GM19452 (cell line): Measurements from ENCODE around the gene SPACA4.
"Not testable (repeated sequence)": the region's sequence is repeated elsewhere in the genome, so short reads cannot be mapped to it uniquely, and the experiment has no call there.

Source experiments
- ATAC-seq: cut with Tn5 transposase; IDR thresholded peaks from one replicate; pipeline ENCODE4 v1.9.1; 2021; ENCODE audit not compliant: unreplicated experiment

The SPACA4 gene, protein sequence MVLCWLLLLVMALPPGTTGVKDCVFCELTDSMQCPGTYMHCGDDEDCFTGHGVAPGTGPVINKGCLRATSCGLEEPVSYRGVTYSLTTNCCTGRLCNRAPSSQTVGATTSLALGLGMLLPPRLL

DNA sequence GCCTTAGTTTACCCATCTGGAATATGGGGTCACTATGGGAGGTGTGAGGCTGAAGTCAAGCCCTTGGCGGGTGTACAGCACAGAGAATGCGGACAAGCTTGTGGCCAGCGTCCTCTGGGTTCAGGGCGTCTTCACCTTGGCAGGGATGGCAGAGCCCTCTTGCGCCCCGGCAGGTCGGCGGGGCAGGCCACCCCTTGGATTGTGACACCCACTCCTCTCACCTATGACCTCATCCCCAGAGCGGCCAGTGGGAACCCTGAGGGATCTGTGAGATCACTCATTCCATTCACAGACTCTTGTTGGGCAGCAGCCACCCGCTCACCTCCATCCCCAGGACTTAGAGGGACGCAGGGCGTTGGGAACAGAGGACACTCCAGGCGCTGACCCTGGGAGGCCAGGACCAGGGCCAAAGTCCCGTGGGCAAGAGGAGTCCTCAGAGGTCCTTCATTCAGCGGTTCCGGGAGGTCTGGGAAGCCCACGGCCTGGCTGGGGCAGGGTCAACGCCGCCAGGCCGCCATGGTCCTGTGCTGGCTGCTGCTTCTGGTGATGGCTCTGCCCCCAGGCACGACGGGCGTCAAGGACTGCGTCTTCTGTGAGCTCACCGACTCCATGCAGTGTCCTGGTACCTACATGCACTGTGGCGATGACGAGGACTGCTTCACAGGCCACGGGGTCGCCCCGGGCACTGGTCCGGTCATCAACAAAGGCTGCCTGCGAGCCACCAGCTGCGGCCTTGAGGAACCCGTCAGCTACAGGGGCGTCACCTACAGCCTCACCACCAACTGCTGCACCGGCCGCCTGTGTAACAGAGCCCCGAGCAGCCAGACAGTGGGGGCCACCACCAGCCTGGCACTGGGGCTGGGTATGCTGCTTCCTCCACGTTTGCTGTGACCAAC, at the start of gene SPACA4:
Gene SPACA4 (plus strand): TSS at position 280 of the 896 bp plus-strand sequence. CDS start 237 bp downstream, at position 517.
- no peak for ATAC-seq

DNA sequence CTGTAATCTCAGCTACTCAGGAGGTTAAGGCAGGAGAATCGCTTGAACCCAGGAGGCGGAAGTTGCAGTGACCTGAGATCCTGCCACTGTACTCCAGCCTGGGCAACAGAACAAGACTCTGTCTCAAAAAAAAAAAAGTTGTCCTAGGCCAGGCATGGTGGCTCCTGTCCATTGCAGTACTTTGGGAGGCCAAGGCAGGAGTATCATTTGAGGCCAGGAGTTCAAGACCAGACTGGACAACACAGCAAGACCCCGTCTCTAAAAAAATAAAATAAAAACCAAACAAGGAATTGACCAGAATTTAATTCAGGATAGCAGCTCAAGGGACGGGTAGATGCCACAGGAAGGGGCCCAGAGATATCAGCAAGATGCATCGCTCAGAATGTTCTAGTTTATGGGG, 49.7 kb upstream of the SPACA4 start:
- no peak for ATAC-seq

DNA sequence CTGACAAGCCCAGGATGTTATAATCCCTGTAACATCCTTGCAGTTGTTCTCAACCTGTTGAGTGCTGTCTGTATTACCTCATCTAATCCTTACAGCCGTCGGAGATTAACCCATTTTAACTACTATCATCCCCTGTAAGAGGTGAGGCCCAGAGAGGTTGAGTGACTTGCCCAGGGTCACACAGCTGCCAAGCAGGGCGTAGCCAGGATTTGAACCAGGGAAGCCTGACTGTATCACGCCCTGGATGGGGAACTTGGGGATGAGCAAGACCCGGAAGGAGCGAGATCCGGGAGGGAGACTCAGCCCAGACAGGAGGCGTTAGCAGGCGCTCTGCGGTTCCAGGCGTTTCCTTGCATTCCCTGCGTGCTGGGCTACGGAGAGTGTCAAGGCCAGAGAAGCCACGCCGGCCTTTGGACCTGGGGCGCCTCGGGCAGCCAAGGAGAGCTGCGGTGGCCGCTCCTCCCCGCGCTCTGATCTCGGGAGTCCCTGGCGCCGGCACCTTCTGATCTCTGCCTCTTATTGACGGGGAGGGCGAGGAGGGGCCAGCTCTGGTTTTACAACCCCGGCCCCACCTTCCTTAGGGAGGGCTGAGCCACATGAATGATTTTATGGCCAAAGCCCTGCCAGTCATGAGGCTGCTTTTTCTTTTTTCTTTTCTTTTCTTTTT, 48.4 kb upstream of the SPACA4 start:
- ATAC-seq, result no peak

DNA sequence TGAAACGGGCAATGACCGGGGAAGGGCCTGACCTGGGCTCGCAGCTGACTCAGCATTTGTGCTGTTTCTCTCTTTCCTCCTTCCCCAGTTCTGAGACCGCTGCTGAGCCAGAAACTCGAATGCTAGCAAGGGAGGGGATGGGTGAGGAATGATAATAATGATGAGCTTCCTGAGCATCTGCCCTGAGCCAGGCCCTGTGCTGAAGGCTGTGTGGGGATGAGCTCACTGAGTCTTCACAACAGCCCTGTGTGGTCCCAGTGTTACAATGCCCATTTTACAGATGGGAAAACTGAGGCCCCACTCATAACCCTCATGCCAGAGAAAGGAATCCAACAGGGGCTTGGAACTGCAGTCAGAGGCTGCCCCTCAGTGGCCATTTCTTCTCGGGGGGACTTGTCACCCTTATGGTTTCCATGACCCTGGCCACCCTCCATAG, 46.4 kb upstream of the SPACA4 start:
- no peak for ATAC-seq

DNA sequence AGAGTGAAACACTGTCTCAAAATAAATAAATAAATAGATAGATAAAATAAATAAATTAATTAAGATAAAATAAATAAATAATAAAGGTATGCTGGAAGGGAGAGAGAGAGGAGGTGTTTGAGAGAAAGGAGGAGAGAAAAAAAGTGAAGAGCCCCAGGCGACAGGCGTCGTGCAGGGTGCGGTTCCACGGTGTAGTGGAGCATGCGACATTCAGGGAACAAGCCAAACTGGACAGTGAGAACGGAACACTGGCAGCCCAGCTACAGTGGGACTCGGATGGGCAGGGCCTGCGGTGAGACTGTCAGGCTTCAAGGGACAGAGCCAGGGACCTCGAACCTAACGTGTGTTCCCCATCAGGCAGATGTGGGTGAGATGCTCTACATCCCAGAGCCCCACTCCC, 45.1 kb upstream of the SPACA4 start:
- ATAC-seq, result no peak

DNA sequence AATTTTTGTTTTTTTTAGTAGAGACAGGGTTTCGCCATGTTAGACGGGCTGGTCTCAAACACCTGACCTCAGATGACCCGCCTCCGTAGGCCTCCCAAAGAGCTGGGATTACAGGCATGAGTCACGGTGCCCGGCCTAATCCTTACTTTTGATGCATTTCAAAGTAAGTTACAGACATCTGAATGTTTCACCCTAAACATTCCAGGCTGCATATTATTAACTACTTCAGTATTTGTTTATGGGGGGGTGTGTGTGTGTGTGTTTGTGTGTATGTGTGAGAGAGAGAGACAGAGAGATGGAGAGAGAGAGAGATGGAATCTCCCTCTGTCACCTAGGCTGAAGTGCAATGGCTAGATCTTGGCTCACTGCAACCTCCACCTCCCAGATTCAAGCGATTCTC, 41.5 kb upstream of the SPACA4 start:
- no peak for ATAC-seq

DNA sequence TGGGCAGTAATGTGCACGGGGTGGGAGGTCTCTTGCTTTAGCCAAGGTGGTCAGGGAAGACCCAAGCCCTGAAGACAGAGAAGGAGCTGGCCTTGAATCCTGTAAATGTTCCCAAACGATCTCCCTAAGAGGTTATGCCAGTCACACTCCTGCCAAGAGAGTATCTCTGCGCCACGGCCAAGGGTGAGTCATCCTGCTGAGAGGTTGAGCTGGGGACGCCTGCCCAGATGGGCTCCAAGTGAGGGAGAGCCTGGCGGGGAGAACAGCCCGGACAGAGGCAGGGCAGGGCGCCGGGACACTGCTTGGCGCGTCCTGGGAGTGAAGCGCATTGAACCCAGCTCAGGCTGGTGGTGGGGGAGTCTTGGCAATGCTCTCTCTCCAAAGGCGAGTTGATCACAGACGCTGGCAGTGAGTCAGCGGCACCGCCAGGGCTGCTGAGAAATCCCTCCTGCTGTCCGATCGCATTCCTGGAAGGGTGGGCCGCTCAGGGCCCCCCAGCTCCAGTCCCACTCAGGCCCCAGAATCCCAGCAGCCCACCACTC, 38.1 kb upstream of the SPACA4 start:
- ATAC-seq, result no peak

DNA sequence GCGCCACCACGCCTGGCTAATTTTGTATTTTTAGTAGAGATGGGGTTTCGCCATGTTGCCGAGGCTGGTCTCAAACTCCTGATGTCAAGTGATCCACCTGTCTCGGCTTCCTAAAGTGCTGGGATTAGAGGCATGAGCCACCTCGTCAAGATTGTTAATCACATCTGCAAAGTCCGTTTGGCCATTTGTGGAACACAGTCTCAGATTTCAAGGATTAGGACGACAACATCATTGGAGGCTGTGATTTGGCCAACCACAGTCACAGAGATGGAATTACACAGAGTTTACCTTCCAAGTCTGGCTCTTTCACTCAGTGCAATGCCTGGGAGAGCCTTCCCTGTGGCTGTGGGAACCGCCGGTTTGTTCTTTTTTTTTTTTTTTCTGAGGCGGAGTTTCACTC, 36.7 kb upstream of the SPACA4 start:
- no peak for ATAC-seq

DNA sequence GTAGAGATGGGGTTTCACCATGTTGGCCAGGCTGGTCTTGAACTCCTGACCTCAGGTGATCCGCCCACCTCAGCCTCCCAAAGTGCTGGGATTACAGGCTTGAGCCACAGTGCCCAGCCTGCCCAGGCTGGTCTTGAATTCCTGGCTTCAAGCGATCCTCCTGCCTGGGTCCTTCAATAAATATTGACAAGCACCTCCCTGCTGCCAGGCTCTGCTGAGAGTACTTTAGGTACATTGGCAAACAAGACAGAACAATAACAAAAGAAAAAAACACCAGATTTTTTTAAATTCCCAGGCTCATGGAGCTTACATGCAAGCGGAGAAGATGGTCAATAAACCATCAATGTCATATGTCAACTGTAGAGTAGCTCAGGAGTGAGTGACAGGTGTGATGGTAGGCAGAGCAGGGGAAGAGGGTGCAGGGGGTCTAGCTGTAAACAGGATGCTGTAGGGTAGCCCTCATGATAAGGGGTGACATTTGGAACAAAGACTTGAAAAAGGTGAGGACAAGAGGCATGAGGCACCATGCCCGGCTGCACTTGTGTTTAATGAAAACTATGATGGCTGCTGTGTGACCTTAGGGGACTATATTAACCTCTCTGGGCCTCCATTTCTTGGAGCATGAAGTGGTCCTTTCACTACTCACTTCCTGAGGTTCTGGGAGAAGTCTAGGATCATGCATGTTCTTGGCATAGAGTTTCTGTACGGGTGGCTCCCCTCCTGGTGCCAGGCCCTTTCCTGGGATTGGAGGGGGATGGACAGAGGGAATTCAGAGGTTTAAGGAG, 35.0 kb upstream of the SPACA4 start:
- ATAC-seq, result no peak

DNA sequence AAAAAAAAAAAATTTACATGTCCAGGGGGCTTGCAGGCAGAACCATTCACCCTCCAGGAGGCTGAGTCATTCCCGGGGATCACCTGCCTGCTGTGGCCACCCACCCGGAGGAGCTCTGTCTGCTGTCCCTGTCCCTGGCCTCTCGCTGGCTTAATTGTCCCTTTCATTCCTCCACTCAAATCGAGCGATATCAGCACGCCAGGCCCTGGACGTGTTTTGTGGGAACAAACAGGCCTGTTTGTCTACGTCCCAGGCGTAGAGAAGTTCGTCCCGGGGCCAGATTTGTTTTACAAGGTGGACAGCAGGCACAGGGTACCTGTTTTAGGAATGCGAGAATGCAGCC, 33.4 kb upstream of the SPACA4 start:
- no peak for ATAC-seq

DNA sequence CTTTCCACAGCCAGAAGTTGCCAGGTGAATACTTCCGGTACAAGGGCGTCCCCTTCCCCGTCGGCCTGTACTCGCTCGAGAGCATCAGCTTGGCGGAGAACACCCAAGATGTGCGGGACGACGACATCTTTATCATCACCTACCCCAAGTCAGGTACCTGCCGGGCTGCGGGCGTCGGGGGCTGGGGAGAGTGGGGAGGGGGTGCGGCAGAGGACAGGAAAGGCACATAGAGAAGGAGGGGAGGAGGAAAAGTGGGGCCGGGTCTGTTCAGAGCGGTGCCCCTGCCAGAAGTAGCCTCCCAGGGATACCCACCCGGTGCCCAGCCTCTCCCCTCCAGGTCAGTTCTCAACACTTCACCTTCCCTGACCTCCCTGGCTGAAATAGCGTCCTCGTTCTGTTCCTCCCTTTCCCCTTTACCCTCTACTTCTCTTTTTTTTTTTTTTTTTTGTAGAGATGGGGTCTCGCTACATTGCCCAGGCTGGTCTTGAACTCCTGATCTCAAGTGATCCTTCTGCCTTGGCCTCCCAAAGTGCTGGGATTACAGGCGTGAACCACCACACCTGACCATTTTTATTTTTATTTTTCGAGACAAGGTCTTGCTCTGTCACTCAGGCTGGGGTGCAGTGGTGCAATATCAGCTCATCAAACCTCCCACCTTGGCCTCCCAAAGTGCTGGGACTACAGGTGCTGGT, 30.5 kb upstream of the SPACA4 start:
- no peak for ATAC-seq

DNA sequence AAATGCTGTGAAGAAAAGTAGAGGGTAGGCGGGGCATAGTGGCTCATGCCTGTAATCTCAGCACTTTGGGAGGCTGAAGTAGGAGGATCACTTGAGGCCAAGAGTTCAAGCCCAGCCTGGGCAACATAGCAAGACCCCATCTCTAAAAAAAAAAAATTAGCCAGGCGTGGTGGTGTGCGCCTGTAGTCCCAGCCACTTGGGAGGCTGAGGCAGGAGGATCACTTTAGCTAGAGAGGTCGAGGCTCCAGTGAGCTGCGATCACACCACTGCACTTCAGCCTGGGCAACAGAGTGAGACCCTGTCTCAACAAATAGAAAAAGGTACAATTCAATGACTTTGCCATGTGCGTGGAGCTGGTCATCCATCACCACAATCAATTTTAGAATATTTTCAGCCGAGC, 28.6 kb upstream of the SPACA4 start:
- not testable (repeated sequence) for ATAC-seq

DNA sequence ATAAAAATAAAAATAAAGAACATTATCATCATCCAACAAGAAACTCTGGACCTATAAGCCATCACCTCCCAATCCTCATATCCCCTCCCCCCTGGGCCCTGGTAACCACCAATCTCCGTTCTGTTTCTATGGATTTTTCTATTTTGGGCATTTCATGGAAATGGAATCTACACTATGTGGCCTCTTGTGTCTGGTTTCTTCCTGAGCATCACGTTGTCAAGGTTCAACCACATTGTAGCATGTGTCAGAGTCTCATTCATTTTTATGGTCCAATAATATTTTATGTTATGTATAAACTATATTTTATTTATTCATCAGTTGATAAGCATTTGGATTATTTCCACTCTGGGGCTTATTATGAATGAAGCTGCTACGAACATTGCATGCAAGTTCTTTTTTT, 27.7 kb upstream of the SPACA4 start:
- no peak for ATAC-seq

DNA sequence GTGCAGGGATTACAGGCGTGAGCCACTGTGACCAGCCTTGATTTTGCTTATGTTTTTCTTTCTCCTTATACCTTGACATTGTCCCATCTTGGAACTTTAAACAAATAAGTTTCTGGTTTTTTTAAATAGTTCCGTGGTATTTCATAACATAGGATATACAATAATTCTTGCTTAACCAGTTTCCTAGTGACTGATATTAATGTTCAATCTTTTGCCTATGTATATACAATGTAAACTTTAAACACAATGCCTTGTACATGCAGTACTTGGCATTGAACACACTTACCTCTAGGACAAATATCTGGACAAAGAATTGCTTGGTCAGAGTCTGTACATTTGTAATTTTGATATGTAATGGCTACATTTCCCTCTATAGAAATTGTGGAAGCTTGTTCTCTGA, 24.4 kb upstream of the SPACA4 start:
- no peak for ATAC-seq

DNA sequence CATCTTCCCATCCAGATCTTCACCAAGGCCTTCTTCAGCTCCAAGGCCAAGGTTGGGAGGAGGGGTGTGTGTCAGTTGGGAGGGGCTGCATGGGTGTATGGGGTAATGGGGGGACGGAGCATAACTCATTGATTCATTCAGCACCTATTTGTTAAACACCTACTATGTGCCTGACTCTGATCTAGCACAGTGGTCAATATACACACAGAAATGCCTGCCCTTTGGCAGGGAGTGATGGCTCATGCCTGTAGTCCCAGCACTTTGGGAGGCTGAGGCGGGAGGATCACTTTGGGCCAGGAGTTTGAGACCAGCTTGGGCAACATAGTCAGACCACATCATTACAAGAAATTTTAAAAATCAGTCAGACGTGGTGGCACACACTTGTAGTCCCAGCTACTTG, 19.2 kb upstream of the SPACA4 start:
- ATAC-seq, result no peak

DNA sequence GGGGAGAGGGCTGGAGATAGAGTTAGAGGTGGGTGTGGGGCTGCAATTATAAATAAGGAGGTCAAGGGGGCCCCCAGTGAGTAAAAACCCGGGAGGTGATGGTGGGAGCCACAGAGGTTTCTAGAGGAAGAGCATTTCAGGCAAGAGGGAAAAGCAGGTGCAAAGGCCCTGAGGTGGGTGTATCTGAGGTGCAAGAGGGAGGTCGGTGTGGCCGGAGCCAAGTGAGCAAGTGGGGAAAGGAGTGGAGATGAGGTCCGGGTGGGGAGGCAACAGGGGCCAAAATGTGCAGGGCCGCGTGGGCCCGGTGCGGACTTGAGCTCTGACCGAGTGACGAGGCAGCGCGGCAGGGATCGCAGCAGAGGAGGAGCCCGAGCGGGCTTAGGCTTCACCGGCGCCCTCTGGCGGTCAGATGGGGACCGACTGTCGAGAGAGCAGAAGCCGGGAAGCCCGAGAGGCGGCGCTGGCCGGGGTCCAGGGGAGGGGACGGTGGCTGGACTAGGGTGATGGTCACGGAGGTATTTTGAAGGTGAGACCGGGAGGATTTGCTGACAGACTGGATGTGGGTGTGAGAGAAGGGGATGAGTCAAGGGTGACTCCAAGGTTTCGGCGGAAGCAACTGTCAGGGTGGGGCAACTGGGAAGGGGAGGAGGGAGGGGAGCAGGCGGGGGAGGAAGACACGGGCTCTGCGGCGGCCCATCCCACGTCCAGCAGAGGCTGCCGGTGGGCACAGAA, 17.7 kb upstream of the SPACA4 start:
- no peak for ATAC-seq

DNA sequence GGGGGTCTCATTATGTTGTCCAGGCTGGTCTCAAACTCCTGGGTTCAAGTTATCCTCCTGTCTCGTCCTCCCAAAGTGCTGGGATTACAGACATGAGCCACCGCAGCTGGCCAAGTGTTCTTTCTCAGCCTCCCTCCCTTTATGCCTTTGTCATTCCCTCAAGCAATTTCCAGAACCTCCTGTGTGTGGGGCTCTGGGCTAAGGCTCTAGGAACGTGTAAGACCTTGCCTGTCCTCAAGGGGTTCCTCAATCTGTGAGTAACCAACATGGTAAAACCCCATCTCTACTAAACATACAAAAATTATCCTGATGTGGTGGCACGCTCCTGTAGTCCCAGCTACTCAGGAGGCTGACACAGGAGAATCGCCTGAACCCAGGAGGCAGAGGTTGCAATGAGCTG, 15.5 kb upstream of the SPACA4 start:
- no peak for ATAC-seq

DNA sequence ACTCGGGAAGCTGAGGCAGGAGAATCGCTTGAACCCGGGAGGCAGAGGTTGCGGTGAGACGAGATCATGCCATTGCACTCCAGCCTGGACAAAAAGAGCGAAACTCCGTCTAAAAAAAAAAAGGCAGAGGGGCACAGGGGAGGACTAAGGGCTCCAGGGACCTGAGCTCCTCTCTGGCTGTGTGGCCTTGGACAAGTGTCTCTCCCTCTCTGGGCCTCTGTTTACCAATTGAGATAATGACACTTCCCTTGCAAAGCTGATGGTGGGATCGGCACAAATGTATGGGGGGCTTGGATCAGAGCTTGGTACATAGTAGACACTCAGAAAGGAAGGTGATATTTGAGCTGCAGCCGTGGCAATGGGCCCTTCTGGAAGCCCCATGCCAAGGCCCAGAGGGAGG, 11.4 kb upstream of the SPACA4 start:
- no peak for ATAC-seq

DNA sequence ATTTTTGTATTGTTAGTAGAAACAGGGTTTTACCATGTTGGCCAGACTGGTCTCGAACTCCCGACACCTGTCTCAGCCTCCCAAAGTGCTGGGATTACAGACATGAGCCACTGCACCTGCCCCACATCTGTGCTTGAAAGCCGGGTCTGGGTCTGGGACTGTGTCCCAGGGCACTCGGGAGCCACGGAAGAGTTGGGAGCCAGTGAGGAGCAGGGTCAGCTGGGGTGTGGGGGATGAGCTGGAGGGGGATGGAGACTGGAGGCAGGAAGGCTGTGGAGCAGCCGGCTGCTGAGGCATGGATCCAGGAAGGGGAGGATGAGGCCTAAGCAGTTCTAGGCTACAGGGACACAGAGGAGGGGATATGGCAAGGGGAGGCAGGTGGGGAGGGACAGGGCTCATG, 10.7 kb upstream of the SPACA4 start:
- no peak for ATAC-seq

DNA sequence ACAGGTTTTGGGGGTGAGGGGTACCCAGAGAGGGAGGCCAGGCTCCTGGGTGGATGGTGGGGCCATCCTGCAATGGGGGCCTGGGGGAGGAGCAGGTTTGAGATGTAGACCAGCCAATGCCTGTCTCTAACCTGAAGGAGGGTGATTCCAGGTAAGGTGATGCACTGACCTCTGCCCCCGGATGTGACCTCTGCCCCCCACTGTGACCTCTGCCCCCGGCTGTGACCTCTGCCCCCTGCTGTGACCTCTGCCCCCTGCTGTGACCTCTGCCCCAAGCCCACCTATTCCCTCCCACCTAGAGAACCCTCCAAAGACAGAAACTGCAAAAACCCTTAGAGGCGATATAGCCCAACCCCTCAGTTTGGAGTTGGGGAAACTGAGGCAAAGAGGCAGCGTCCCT, 10.3 kb upstream of the SPACA4 start:
- ATAC-seq, result no peak
